Mucosa of stomach (tissue), 1 donor: ENCODE results near the gene TMEM108.

ENCODE experiments used
- H3K27me3 ChIP-seq: one replicate; pipeline ENCODE4 v1.7.0; 2013; ENCODE audit warnings: mild to moderate bottlenecking, low read length; ENCODE audit not compliant: control insufficient read depth, insufficient read depth
- H3K36me3 ChIP-seq: one replicate; pipeline ENCODE4 v1.7.0; 2013; ENCODE audit warnings: low read length; ENCODE audit not compliant: control insufficient read depth, insufficient read depth
- H3K4me1 ChIP-seq: one replicate; pipeline ENCODE4 v1.7.0; 2013; ENCODE audit warnings: mild to moderate bottlenecking, low read length; ENCODE audit not compliant: control insufficient read depth, insufficient read depth
- H3K4me3 ChIP-seq: one replicate; pipeline ENCODE4 v1.7.0; 2013; ENCODE audit warnings: low read length
- H3K9ac ChIP-seq: one replicate; pipeline ENCODE4 v1.7.0; 2013; ENCODE audit warnings: mild to moderate bottlenecking, low read length, moderate library complexity
- H3K9me3 ChIP-seq: one replicate; pipeline ENCODE4 v1.7.0; 2013; ENCODE audit warnings: mild to moderate bottlenecking, low read length, moderate library complexity; ENCODE audit not compliant: control insufficient read depth
- donor health status: Pancreatic carcinoma.

The TMEM108 gene

DNA sequence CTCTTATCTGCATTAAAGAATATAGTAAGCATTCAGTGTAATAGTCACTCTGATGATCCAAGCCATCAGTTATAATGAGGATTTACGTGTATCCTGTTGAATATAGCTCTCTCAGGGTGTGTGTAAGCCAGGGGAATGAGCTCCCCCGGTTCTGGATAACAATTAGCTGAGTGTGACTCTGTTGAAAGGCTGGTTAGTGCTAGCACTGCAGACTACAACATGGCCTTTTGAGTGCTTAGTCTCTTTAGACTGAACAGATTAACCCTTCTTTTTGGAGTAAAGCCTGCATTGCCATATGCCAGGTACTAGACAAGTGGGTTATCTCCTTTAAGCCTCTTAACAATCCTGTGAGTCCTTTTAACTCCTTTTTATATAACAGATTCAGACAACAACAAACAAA, 119.5 kb downstream of the TMEM108 start:
- Histone ChIP-seq H3K9ac (no peak overlapping the region), H3K27me3 (no peaks in the 10 kb centered on the region), H3K4me3 (no peak overlapping the region), H3K9me3 (no peaks in the 10 kb centered on the region), H3K4me1 (no peaks in the 10 kb centered on the region), H3K36me3 (no peaks in the 10 kb centered on the region)

DNA sequence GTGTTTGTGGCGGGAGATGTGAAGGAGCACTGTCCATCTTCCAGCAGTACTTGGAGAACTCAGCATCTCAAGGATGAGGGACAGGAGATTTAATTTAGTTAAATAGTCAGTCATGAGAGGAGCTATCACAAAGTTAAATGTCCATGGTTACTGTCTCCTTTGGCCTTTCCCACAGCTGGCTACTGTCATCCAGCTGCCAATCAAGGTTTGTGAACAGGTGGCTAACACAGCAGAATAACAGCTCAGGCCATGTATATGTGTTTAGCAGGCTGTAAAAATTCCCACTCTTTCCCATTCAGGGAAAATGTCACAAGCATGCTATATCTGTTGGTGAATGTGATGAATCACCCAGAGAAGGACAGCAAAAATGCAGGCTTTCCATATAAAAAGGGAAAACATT, 120.5 kb downstream of the TMEM108 start:
- H3K27me3 ChIP-seq, result no peaks in the 10 kb centered on the region
- H3K4me1 ChIP-seq, result no peaks in the 10 kb centered on the region
- no peak overlapping the region for H3K9ac ChIP-seq
- no peaks in the 10 kb centered on the region for H3K36me3 ChIP-seq
- no peaks in the 10 kb centered on the region for H3K9me3 ChIP-seq
- H3K4me3 ChIP-seq, result no peak overlapping the region

DNA sequence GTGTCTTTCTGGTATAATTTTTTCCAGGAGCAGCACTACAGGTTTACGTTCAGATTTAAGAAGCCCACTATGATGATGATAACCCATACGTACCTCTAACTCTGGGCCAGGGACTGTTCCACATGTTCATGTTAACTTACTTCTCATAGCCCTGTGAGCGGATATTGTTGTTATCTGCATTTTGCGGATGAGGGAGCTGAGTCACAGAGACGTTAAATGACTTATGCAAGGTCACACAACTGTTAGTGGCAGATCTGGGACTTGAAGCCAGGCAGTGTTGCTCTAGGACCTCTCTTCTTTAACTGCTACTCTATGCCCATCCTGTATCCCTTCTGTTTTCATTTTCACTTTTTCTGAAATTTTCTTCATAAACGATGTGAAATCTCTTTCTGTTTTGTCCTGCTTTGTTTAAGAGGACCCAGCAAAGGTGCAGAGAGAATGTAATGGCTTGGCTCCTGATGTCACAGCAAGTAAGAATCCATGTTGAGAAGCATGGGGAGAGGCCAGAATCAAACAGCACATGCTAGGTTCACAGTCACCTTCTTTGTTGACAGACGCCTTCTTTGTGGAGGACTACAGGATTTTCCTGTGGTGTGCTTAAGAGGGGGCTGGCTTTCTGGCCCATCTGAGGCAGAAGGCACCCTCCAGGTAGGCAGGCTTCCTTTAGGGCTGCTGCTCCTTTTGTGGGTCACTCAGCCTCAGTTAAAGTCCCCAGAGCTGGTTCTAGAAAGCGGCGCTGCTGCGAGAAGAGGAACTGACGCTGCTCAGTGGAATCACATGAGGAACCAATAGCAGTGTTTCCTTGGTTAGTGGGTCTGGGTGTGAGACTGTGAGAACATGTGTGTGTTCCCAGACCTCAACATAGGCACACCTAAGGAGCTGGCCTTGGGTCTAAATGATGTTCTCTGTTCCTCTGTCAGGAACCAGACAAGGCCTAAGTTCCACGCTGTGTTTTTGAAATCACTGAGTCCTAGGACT, 121.6 kb downstream of the TMEM108 start:
- no peak overlapping the region for H3K9ac ChIP-seq
- H3K4me3 ChIP-seq, result no peak overlapping the region
- no peaks in the 10 kb centered on the region for H3K9me3 ChIP-seq
- no peaks in the 10 kb centered on the region for H3K4me1 ChIP-seq
- no peaks in the 10 kb centered on the region for H3K27me3 ChIP-seq
- H3K36me3 ChIP-seq, result no peaks in the 10 kb centered on the region

DNA sequence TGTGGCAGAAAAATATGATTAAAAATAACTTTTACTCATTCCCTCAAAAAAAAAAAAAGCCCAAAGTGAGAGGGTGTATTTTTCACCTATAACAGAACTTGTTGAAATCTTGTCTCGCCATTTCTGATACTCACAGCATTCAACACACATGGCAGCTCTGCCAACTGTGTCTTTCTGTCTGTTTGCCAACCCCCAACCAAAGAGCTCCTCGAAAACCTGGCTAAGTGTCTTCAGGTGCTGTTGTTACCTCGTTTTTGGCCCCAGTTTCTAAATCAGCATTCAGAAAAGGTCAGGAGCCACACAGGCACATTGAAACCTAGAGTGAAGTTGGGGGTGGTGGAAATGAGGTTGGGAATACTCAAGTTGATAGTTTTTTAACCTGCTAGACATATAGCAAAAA, 123.5 kb downstream of the TMEM108 start:
- H3K4me1 ChIP-seq, result no peaks in the 10 kb centered on the region
- H3K36me3 ChIP-seq, result no peaks in the 10 kb centered on the region
- H3K9ac ChIP-seq, result no peak overlapping the region
- H3K9me3 ChIP-seq, result no peaks in the 10 kb centered on the region
- no peak overlapping the region for H3K4me3 ChIP-seq
- no peaks in the 10 kb centered on the region for H3K27me3 ChIP-seq

DNA sequence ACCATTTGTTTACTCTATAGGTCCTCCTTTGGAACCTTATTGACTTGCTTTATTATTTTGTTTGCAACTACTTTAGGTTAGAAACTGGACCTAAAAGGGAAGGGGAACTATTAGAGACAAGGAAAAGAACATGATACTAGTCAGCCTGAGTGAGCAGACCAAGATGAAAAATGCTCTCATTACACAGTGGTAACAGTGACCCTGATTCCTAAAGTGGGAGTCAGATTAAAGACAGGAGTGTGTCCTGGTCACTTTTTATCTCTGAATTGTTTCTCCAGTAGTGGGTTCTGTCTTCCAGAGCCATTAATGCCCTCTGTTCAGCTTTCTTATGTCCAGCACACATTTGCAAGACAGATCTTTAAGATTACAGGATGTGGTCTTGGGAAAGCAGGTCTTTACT, 124.1 kb downstream of the TMEM108 start:
- Histone ChIP-seq H3K4me1 (no peaks in the 10 kb centered on the region), H3K4me3 (no peak overlapping the region), H3K27me3 (no peaks in the 10 kb centered on the region), H3K9ac (no peak overlapping the region), H3K9me3 (no peaks in the 10 kb centered on the region), H3K36me3 (no peaks in the 10 kb centered on the region)

DNA sequence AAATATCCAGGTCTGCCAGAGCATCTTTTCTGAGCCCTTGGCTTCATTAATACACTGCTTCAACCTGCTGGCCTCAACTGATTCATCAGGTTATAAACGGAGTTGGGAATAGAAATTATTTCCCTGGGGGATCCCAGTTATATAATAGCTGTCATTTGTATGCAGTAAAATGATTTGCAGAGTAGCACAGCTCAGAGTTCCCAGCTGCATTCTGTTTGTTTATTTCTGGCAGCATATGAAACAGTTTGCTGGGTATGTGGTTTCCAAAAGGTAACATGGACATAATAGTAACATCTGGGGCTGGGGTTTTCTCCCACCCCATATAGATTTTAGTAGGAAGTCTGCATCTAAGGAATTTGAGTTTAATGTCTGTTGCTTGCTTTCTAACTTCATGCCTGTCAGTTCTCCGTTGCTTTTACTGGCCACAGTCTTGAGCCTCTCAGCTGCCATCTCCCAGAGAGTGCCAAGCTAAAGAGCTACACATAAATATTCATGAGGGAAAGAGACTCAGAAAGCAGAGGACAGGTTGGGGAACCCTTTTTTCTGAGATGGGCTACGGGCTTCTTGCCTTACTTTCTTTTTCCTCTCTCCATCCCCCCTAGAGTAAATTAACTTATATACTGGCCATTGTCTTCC, 124.6 kb downstream of the TMEM108 start:
- no peak overlapping the region for H3K9ac ChIP-seq
- H3K4me3 ChIP-seq, result no peak overlapping the region
- H3K9me3 ChIP-seq, result no peaks in the 10 kb centered on the region
- no peaks in the 10 kb centered on the region for H3K4me1 ChIP-seq
- no peaks in the 10 kb centered on the region for H3K27me3 ChIP-seq
- H3K36me3 ChIP-seq, result no peaks in the 10 kb centered on the region

DNA sequence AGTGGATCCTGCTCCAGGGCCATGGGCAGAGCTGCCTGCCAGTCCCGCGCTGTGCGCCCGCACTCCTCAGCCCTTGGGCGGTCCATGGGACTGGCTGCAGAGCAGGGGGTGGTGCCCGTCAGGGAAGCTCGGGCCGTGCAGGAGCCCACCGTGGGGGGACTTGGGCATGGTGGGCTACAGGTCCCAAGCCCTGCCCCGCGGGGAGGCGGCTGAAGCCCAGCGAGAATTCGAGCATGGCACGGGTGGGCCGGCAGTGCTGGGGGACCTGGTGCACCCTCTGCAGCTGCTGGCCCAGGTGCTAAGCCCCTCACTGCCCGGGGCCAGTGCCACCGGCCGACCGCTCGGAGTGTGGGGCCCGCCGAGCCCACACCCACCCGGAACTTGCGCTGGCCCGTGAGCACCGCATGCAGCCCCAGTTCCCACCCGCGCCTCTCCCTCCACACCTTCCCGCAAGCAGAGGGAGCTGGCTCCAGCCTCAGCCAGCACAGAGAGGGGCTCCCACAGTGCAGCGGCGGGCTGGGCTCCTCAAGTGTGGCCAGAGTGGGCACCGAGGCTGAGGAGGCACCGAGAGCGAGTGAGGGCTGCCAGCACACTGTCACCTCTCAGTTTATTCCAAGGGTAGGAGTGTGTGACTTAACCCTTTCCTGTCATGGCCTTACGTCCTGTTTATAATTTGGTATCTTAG, 129.3 kb downstream of the TMEM108 start:
- Histone ChIP-seq H3K4me3 (no peak overlapping the region), H3K9ac (no peak overlapping the region), H3K36me3 (no peaks in the 10 kb centered on the region), H3K27me3 (no peaks in the 10 kb centered on the region), H3K4me1 (no peaks in the 10 kb centered on the region), H3K9me3 (no peaks in the 10 kb centered on the region)

DNA sequence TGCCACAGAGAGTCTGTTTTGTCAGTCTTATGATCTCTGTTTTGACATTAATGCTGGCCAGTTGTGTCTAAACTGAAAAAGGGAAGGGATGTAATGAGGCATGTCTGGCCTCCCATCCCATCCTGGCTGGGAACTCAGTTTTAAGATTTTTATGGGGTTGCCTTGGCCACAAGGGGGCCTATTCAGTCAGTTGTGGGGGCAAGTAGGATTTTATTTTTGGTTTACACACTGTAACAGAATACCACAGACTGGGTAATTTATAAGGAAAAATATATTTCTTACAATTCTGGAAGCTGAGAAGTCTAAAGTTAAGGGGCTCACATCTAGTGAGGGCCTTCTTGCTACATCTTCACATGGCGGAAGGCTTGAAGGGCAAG, 129.8 kb downstream of the TMEM108 start:
- H3K4me3 ChIP-seq, result no peak overlapping the region
- H3K27me3 ChIP-seq, result no peaks in the 10 kb centered on the region
- no peaks in the 10 kb centered on the region for H3K36me3 ChIP-seq
- no peaks in the 10 kb centered on the region for H3K9me3 ChIP-seq
- no peaks in the 10 kb centered on the region for H3K4me1 ChIP-seq
- H3K9ac ChIP-seq, result no peak overlapping the region

DNA sequence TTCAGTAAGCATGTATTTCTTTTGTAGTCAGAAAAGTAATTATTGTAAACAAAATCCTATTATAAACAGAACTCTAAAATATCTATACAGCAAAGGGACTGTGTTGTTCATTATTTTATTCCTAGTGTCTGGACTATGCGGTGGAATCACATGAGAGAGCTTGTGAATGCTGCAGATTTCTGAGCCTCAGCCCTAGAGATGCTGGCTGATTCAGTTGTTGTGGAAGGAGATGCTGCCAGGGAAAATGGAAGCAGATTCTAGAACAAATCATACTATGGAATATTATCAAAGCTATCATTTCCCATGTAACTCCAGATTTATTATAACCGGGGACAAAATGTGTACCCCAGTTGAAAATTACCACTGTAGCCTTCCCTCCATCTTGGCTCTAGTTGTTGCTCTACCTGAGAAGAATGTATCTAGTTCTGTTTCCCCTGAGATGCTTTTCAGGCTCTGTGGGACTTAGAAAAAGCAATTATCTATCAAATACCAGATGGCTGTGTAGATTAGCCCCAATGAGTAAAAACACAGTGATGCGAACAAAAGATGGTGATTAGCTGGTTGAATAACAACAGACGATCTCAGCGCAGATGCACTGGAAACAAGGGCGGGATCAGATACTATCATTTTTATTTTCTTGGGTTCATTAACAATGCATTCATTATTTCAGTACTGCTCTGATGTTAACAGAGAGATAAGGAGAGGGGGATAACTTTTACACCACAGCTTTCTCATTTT, 131.3 kb downstream of the TMEM108 start:
- Histone ChIP-seq H3K9me3 (no peaks in the 10 kb centered on the region), H3K36me3 (no peaks in the 10 kb centered on the region), H3K4me3 (no peak overlapping the region)

DNA sequence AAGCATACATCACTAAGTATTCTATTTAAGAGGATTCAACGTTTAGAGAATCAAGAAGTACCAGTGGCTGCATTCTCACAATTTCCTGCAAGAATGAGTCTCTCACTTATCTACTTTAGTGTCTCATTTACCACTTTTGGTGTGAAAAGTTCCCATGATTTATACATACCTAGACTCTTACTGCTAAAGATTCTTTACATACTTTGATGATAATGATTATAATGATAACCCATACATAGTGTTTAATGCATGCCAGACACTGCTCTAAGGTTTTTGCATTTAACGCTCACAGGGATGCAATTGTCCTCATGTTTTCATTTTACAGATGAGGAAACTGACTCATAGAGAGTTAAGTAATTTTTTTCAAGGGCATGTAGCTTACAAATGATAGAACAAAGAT, 133.6 kb downstream of the TMEM108 start:
- Histone ChIP-seq H3K27me3 (no peaks in the 10 kb centered on the region), H3K9ac (no peak overlapping the region), H3K4me1 (no peaks in the 10 kb centered on the region), H3K9me3 (no peaks in the 10 kb centered on the region), H3K4me3 (no peak overlapping the region), H3K36me3 (no peaks in the 10 kb centered on the region)

More for the DNA sequence above, 131.3 kb downstream of the TMEM108 start:
- H3K27me3 ChIP-seq, result no peaks in the 10 kb centered on the region
- H3K9ac ChIP-seq, result no peak overlapping the region
- H3K4me1 ChIP-seq, result no peaks in the 10 kb centered on the region

DNA sequence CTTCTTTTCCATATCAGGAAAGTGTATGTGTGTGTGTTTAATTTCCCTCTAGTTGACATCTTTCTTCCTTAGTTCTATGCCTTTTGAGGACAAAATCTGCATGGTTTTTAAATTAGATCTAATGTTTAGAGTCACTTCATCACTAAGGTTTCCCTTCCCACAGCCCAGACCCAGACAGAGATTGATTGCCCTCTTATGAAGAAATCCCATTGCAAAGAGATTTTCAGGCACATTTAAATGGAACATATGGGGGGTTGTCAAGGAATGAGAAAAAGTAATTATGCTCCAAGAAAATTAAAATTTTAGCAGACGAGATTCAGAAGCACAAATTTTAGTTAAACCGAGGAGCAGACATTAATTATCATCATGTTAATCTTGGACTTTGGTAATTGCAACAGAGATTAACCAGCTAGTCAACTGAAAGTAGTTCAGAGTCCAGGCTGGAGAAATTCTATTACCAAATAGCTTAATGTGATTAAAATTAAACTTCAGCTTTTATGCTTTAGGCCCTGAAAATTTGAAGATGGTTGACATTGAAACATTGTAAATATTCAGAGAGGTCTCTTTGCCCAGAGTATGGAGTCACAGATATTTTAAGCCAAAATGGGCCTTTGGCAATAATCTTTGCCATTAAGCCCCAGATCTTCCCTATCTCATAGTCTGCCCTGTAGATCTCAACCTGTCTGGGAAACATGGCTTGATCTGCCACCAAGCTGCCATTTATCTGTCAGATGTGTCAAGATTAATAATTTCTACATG, 143.4 kb downstream of the TMEM108 start:
- H3K36me3 ChIP-seq, result no peaks in the 10 kb centered on the region

More for the DNA sequence above, 143.4 kb downstream of the TMEM108 start:
- no peaks in the 10 kb centered on the region for H3K4me1 ChIP-seq
- H3K9ac ChIP-seq, result no peak overlapping the region
- no peaks in the 10 kb centered on the region for H3K27me3 ChIP-seq
- no peak overlapping the region for H3K4me3 ChIP-seq
- no peaks in the 10 kb centered on the region for H3K9me3 ChIP-seq
